Measurements from ENCODE around the gene ADAMTS12.

- TF ChIP-seq POLR2A (IDR thresholded peaks at IDR 0.05; ENCODE audit: low read depth) (no peak), CTCF (IDR thresholded peaks at IDR 0.05) (no peak)
These were observed 361.4 kb downstream of the ADAMTS12 start for GRCh38 chr5:33530183-33531036.
